Islet precursor cell (in vitro differentiated cells): ENCODE data around the gene RNF38.
"Not testable (repeated sequence)": the region's sequence is repeated elsewhere in the genome, so short reads cannot be mapped to it uniquely, and the experiment has no call there.

Experiments used
- DNase-seq: peaks from one replicate; pipeline ENCODE4 v3.0.0-alpha.2; 2018

Gene RNF38

GRCh38 chr9:36328798-36329411 lies 71.2 kb downstream of the RNF38 start:
- no peak for DNase-seq

DNA sequence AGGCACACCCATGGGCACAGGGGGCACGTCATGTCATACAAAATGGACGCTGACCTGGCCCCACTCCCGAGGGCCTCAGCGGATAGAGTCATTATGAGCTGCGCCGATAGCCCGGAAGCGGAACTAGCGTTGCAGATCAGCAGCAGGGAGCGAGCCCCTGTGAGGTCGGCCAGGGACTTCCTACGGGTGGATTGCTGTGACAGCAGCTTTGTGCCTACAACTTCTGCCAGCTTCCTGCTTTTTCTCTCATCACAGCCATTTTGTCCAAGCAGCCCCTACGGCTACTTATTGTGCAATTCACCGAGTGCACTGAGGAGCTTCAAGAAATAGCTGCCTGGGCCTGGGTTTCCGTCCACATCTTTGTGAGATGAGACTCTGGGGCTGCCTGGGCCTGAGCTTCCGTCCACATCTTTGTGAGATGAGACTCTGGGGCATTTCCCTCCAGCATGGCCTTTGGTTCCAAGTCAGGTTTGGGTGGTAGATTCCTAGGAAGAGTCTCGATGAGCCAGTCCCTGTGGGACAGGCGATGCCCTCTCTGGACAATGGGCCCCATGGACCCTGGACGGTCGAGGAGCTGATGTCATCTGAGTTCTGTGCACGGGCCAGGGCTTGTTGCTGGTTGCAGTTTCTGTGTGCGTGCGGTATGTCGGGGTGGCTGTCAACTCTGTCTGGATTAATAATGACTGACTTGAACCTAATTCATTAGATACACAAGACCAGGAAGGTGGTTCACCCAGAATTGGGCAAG lies 74.8 kb downstream of the RNF38 start:
- DNase-seq = peak; percentile 50

- DNase-seq = no peak
Measured at GRCh38 chr9:36323926-36324325, 76.1 kb downstream of the RNF38 start.

DNA sequence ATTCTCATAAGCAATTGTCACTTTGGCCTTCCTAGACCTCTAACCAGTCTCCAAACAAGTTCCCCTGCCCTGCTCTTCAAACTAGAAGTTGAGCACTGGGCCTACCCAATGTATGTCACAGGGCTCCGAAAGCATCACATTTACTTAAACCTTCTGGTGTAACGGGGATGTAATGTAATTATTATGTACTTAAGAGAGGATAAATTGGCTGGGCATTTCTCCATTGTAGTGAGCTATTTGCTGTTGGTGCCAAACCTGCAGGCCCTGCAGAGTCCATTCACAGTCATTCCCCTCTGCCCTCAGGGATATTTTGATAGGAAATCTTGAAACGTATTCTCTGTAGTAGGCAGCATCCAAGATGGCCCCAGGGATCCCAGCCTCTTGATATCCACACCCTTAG lies 77.6 kb downstream of the RNF38 start:
- DNase-seq = no peak

- DNase-seq = not testable (repeated sequence)
Measured at GRCh38 chr9:36321903-36322302, 78.2 kb downstream of the RNF38 start.

DNA sequence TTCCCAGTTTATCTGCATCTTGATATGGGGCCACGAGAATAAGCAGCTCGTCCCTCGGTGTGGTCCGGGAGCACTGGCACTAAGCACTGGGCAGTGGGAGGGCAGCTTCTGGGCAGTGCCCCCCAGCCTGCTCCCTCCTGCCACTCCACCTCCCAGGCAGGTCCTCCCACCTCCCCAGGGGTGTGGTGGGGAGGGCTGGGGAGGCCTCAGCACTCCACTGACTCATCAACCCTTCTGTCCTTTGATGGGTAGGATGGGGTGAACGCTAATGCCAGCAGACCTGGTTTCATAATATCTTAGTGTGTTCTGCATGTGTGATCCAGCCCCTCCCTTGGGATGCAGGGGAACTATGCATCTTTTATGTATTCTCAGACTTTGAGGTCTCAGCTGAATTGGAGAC lies 79.6 kb downstream of the RNF38 start:
- no peak for DNase-seq

DNA sequence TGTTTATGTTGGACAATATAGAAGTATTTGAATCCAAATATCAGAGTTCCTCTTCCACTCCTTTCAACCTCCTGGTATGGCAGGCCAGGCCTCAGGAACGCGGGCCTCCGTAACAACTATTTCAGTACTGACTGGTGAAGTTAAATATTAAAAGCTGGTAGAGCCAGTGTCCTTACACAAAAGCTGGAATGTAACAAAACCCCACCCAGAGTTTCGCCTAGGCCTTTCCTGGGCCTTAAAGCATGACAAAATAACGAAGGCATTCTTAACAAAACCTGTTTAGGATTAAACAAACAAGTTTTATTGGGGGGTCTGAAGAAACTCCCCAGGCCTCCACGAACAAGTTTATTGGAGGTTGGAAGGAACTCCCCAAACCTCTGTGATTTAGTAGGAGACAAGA lies 80.3 kb downstream of the RNF38 start:
- DNase-seq = no peak

DNA sequence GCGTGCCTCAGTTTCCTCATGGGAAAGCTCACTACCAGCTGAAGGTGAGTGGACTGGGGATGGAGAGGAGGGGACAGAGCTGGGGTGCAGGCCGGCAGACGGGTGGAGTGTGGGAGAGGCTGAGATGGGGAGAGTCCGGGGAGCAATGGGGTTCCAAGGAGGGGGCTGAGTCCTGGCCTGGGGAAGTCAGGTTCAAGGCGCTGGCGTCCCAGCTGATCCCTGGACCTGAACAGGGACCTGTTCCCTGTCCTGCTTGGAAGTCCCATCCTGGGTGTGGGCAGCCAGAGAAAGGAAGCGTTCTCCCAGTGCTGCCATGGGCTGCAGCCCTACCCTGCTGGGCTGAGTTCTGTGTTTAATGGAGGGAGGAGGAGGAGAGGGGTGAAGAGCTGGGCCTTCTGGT lies 80.9 kb downstream of the RNF38 start:
- no peak for DNase-seq

DNA sequence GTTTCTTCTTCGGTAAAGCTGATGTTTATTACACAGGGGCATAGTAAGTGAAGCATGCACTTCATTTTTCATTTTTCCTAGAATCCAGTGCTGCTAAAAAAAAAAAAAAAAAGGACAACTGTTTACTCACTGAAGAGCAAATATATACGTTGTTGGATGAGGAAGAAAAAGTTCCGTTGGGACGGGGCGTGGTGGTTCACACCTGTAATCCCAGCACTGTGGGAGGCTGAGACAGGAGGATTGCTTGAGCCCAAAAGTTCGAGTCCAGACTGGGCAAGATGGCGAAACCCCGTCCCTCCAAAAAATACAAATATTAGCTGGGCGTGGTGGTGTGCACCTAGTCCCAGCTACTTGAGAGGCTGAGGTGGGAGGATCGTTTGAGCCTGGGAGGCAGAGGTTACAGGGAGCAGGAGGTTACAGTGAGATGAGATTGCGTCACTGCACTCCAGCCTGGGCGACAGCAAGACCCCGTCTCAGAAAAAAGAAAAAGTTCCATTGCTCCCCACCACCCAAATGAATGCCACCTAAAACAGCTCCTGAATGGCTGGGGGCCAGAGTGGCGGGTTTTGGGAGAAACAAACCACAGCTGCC lies 81.8 kb downstream of the RNF38 start:
- DNase-seq = no peak

- DNase-seq = no peak
Measured at GRCh38 chr9:36317766-36318165, 82.3 kb downstream of the RNF38 start.

DNA sequence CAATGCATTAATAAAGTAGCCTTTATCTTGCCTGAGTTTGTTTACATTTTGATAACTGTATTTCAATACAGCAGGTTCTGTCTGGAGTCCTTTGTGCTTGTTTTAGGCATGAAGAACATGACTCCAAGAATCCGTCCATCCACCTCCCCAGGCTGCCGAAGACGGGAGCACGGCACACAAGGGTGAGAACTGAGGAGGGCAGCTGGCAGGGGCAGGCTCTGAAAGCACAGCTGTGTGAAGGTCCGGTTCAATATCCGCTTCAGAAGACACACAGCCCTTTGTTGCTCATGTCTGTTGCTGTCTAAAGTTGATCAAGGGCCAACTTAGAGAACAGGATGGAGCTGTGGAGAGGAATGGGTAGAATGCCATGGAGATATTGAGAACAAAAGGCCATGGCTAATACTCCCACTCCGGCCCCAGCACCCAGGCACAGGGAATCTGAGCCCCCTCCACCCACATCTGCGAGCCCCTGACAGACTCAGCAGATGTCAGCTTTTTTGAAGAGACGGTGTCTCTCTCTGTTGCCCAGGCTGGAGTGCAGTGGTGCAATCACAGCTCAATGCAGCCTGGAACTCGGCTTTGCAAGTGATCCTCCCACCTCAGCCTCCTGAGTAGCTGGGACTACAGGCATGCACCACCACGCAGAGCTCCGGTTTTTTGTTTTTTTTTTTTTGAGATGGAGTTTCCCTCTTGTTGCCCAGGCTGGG lies 83.3 kb downstream of the RNF38 start:
- no peak for DNase-seq

- DNase-seq = no peak
Measured at GRCh38 chr9:36316049-36316448, 84.0 kb downstream of the RNF38 start.

DNA sequence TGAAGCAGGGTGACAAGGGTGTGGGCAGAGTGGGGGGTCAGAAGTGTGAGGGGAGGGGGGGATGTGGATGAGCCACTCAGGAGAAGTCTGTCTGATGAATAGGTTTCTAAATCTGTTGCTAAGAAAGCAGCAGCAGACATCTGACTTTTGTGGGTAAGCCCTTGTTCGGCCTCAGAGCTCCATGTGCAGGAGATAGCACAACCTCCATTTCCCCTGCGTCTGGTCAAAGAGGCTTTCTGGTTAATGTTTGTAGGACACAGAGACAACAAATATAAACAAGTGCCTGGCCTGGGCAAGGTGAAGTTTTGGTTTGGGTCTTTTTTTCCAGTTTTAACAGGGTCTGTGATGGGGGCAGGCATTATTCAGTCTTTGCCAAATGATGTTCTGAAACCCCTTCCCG lies 84.8 kb downstream of the RNF38 start:
- DNase-seq = no peak

DNA sequence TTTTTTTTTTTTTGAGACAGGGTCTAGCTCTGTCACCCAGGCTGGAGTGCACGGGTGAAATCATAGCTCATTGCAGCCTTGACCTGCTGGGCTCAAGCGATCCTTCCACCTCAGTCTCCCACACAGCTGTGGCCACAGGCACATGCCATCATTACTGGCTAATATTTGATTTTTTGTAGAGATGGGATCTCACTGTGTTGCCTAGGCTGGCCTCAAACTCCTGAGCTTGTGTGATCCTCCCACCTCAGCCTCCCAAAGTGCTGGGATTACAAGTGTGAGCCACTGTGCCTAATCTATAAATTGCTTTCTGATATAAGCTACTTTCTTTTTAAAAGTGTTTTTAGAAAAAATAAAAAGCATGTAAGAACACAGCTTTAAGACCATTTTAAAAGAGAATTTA lies 85.3 kb downstream of the RNF38 start:
- no peak for DNase-seq

DNA sequence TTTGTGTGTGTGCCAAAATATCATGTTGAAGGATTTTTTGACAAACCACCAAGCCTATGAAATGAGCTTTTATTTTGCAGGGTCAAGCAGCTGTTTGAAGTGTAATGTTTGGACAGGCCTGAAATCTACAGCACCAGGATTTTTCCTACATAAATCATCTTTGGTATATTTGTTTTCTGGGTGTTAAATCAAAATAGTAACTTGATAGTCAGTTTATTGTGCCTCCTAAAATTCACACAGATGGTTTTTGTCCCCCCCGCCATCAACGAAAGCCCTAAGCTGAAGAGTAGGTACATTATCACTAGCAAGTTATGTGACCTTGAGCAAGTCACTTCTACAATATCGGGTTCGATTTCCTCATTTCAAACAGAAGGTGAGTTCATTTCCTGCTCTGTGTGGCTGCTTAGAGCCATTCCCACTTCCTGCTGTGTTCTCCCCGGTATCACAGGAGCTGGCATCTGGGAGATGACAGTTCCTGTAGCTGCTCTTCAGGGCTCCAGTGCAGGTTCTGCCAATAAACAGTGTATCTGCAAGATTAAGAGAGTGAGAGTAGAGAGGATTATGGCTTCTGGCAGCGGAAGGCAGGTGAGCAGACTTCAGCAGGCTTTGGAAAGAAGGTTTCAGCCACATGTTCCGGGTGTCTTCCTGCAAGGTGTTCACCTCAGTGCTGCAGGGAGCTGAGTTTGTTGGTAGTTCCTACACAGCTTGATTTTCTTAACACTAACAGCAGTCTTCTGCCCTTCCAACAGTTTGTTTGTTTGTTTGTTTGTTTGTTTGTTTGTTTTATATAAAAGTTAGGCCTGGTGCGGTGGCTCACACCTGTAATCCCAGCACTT lies 93.4 kb downstream of the RNF38 start:
- no peak for DNase-seq

DNA sequence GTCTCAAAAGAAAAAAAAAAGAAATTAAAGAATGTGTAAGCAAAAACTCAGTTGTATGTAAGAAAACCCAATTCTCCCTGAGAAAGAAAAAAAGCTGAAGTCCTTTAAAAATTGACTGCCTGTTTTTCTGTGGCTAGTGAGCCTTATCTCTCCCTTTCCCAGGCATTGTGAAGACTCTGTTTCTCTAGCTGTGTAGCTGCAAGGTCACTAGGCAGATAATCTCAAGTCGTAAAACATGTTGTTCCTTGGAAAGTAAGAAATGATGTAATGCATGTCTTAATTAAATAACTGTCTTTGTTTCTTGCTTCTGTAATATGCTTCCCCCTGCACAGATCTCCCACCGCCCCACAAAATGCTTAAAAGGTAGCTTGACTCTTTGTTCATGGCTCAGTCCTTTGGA lies 95.7 kb downstream of the RNF38 start:
- DNase-seq = not testable (repeated sequence)

GRCh38 chr9:36301227-36301626 lies 98.8 kb downstream of the RNF38 start:
- DNase-seq = no peak

GRCh38 chr9:36298566-36298965 lies 101.5 kb downstream of the RNF38 start:
- peak; percentile 65 for DNase-seq

- no peak for DNase-seq
Measured at GRCh38 chr9:36297798-36298197, 102.3 kb downstream of the RNF38 start.

DNA sequence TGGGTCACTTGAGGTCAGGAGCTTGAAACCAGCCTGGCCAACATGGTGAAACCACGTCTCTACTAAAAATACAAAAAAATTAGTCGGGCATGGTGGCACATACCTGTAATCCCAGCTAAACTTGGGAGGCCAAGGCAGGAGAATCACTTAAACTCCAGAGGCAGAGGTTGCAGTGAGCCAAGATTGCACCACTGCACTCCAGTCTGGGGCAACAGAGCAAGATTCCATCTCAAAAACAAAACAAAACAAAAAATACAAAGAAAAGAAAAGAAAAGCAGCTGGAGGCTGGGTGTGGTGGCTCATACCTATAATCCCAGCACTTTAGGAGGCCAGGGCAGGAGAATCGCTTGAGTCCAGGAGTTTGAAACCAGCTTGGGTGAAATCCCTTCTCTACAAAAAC lies 105.1 kb downstream of the RNF38 start:
- not testable (repeated sequence) for DNase-seq

- DNase-seq = no peak
Measured at GRCh38 chr9:36293918-36294317, 106.2 kb downstream of the RNF38 start.

GRCh38 chr9:36293171-36293570 lies 106.9 kb downstream of the RNF38 start:
- no peak for DNase-seq

GRCh38 chr9:36292641-36293040 lies 107.4 kb downstream of the RNF38 start:
- DNase-seq = no peak
